ENCODE data around the gene KRTAP9-2. TPM values are rescaled to one million over a fixed set of nuclear protein-coding genes. Genes with fewer than 3 reads are reported as not detected.
"Not testable (repeated sequence)": the region's sequence is repeated elsewhere in the genome, so short reads cannot be mapped to it uniquely, and the experiment has no call there.

KRTAP9-2 gene, protein sequence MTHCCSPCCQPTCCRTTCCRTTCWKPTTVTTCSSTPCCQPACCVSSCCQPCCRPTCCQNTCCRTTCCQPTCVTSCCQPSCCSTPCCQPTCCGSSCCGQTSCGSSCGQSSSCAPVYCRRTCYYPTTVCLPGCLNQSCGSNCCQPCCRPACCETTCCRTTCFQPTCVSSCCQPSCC
- total RNA-seq (not detected), polyA plus RNA-seq (not detected)
- long read RNA-seq, donor 1: 0 reads
- long read RNA-seq, donor 2: 0 reads

DNA sequence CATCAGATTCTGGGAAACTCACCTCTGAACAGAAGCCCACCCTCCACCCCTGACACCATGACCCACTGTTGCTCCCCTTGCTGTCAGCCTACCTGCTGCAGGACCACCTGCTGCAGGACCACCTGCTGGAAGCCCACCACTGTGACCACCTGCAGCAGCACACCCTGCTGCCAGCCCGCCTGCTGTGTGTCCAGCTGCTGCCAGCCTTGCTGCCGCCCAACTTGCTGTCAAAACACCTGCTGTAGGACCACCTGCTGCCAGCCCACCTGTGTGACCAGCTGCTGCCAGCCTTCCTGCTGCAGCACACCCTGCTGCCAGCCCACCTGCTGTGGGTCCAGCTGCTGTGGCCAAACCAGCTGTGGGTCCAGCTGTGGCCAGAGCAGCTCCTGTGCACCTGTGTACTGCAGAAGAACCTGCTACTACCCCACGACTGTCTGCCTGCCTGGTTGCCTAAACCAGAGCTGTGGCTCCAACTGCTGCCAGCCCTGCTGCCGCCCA, at the start of gene KRTAP9-2:
Gene KRTAP9-2 (plus strand): TSS at position 51 of the 498 bp plus-strand sequence. CDS start 7 bp downstream, at position 58.
- DNase-seq; H3K9me3 ChIP-seq; H3K27ac ChIP-seq; H3K4me3 ChIP-seq; H3K36me3 ChIP-seq; H3K4me1 ChIP-seq; intact Hi-C loops (cut with DNase I; ENCODE audit: low total_unique reads): not testable (repeated sequence)
- WGBS, 5 donors: 43 to 84% (median 70%) methylated on average over 1 to 3 of the region's 4 CpGs
- H3K27me3 ChIP-seq (replicated peaks in 1 of 7): peaks cover 0 to 25% (median 0%) of the 10 kb centered on the region in 7 donors

DNA sequence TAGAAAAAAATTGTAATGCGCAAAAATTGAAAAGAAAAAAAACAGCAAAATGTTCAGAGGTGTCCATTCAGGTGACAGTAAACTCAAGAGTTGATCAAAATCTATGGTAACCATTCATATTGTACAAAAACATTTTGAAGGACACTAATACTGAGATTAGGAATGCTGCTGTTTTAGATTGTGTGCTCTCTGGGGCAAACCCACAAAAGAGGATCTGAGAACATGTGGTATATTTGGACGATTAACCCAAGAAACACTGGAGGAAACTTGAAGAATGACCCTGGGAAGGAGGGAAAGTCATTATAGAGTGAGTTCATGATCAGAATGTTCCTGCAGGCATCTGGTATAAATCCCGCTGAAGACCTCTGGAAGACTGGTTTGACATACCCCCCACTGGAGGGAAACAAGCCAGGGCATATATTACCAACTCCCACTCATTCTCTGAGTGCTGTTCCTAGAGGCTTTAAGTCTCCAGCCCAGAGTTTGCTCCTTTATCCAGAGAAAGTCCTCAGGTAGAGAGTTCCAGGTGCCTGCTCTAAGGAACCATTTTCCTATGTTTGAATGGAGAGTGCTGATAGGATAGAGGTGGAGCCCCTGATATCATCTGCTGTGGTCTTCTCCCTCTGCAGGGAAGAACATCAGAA, 49.6 kb upstream of the KRTAP9-2 start:
- no peak overlapping the region for H3K4me3 ChIP-seq
- H3K9me3 ChIP-seq: no peaks in the 10 kb centered on the region
- no peaks in the 10 kb centered on the region for H3K36me3 ChIP-seq
- no peak overlapping the region for H3K27ac ChIP-seq
- TF ChIP-seq, protein P1, sequence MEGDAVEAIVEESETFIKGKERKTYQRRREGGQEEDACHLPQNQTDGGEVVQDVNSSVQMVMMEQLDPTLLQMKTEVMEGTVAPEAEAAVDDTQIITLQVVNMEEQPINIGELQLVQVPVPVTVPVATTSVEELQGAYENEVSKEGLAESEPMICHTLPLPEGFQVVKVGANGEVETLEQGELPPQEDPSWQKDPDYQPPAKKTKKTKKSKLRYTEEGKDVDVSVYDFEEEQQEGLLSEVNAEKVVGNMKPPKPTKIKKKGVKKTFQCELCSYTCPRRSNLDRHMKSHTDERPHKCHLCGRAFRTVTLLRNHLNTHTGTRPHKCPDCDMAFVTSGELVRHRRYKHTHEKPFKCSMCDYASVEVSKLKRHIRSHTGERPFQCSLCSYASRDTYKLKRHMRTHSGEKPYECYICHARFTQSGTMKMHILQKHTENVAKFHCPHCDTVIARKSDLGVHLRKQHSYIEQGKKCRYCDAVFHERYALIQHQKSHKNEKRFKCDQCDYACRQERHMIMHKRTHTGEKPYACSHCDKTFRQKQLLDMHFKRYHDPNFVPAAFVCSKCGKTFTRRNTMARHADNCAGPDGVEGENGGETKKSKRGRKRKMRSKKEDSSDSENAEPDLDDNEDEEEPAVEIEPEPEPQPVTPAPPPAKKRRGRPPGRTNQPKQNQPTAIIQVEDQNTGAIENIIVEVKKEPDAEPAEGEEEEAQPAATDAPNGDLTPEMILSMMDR (IDR thresholded peaks at IDR 0.05 in 8 of 11, conservative IDR thresholded peaks at IDR 0.05 in 3 of 11): no peak
- no peak for TF ChIP-seq POLR2A (IDR thresholded peaks at IDR 0.05)
- TF ChIP-seq POLR2AphosphoS5 (IDR thresholded peaks at IDR 0.05): no peak
- peaks cover 6 to 32% (median 20%) of the 10 kb centered on the region in 6 donors for H3K4me1 ChIP-seq
- DNase-seq: no peak
- H3K27me3 ChIP-seq (replicated peaks in 1 of 7): no peaks in the 10 kb centered on the region
- intact Hi-C loops (cut with DNase I; ENCODE audit: low total_unique reads): no loop called here
- WGBS, 5 donors: 63 to 73% (median 65%) methylated on average over 3 of the region's 3 CpGs

DNA sequence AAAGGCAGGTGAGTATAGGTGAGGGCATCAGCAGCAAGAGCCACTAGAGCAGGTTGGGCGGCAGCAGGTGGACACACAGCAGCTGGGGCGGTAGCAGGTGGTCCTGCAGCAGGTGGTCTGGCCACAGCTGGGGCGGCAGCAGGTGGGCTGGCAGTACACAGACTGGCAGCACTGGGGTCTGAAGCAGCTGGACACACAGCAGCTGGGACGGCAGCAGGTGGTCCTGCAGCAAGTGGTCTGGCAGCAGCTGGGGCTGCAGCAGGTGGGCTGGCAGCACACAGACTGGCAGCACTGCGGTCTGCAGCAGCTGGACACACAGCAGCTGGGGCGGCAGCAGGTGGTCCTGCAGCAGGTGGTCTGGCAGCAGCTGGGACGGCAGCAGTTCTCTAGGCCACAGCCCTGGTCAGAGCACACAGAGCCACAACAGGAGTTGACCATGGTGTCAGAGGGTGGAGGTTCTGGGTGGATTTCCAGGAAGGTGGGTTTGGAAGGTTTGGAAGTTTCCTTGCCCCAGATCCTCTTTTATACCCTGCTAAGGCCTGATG, 48.6 kb upstream of the KRTAP9-2 start, which contains the start of gene KRTAP4-2:
Gene KRTAP4-2 (minus strand): TSS at position 495 of the 545 bp plus-strand sequence. CDS start 57 bp downstream, at position 438.
- no peak for TF ChIP-seq POLR2A (IDR thresholded peaks at IDR 0.05)
- TF ChIP-seq, protein P1 (IDR thresholded peaks at IDR 0.05 in 8 of 11, conservative IDR thresholded peaks at IDR 0.05 in 3 of 11): no peak
- TF ChIP-seq POLR2AphosphoS5 (IDR thresholded peaks at IDR 0.05): no peak
- intact Hi-C loops (cut with DNase I; ENCODE audit: low total_unique reads): no loop called here
- no peak for DNase-seq

DNA sequence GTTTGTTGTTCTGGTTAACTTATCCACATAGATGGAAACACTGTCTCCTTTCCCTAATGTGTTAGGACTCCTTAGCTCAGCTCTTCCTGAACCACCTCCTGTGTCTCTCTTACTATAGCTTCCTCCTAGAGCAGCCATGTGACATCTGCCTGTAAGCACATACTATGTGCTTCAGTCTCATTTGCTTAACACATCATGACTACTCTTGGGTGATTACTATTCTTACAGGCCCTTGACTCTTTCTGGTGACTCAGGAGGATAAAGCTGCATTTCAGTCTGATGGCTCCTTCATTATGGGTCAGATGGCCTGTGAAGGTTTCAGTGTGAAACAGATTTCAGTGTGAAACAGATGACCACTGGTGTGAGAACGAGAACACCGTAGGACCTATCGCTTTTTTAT, 48.1 kb upstream of the KRTAP9-2 start:
- H3K9me3 ChIP-seq: no peaks in the 10 kb centered on the region
- 94 to 98% (median 96%) methylated on average over 3 of the region's 3 CpGs for WGBS, 5 donors
- H3K4me1 ChIP-seq: peaks cover 6 to 32% (median 20%) of the 10 kb centered on the region in 6 donors
- H3K4me3 ChIP-seq: no peak overlapping the region
- no peaks in the 10 kb centered on the region for H3K36me3 ChIP-seq
- TF ChIP-seq POLR2A (IDR thresholded peaks at IDR 0.05) (no peak), POLR2AphosphoS5 (IDR thresholded peaks at IDR 0.05) (no peak)
- TF ChIP-seq, protein P1 (IDR thresholded peaks at IDR 0.05 in 8 of 11, conservative IDR thresholded peaks at IDR 0.05 in 3 of 11): no peak
- intact Hi-C loops (cut with DNase I; ENCODE audit: low total_unique reads): no loop called here
- no peak overlapping the region for H3K27ac ChIP-seq
- DNase-seq: no peak
- H3K27me3 ChIP-seq (replicated peaks in 1 of 7): no peaks in the 10 kb centered on the region

More for the DNA sequence above, 48.6 kb upstream of the KRTAP9-2 start, which contains the start of gene KRTAP4-2:
- no peaks in the 10 kb centered on the region for H3K27me3 ChIP-seq (replicated peaks in 1 of 7)
- H3K9me3 ChIP-seq: no peaks in the 10 kb centered on the region
- no peaks in the 10 kb centered on the region for H3K36me3 ChIP-seq
- no peak within 1 kb of the TSS for H3K27ac ChIP-seq
- 90 to 97% (median 92%) methylated on average over 4 to 7 of the region's 7 CpGs for WGBS, 5 donors
- peaks cover 6 to 32% (median 20%) of the 10 kb centered on the region in 6 donors for H3K4me1 ChIP-seq
- no peak within 1 kb of the TSS for H3K4me3 ChIP-seq
